ENCODE measurements around the gene XRCC4.

- TF ChIP-seq CTCF (IDR thresholded peaks at IDR 0.05) (no peak), POLR2A (IDR thresholded peaks at IDR 0.05) (no peak)
Measured at GRCh38 chr5:83340511-83340918, 263.2 kb downstream of the XRCC4 start.

Data from heart left ventricle (tissue), 13 donors.